Amniotic stem cell (primary cell): ENCODE results near the gene UBE4A.
A peak's percentile ranks its signal among the peaks of the same experiment; 100 is the strongest.

Experiments
- DNase-seq: peaks from one replicate; lab custom pipeline; 2025; lab: John Stamatoyannopoulos, UW

Gene UBE4A

GRCh38 chr11:118342503-118343161 is 16.8 kb upstream of the UBE4A start, which contains the start of gene CD3D:
CD3D (minus strand) TSS chr11:118342705; CDS start chr11:118342607, 98 bp downstream.
- no peak for DNase-seq

GRCh38 chr11:118343248-118343647 is 16.2 kb upstream of the UBE4A start:
- no peak for DNase-seq

GRCh38 chr11:118343981-118344515 is 15.4 kb upstream of the UBE4A start, which contains the start of gene CD3G:
CD3G (plus strand) TSS chr11:118344344; CDS start chr11:118344424, 80 bp downstream.
- DNase-seq: no peak

- no peak for DNase-seq
These were observed 9.9 kb upstream of the UBE4A start for GRCh38 chr11:118349475-118349874.

GRCh38 chr11:118353084-118353710 is 6.2 kb upstream of the UBE4A start:
- peak; percentile 13 for DNase-seq

GRCh38 chr11:118358071-118358470 is 1.3 kb upstream of the UBE4A start:
- no peak for DNase-seq

- no peak for DNase-seq
These were observed 5.7 kb downstream of the UBE4A start for GRCh38 chr11:118364956-118365615.

GRCh38 chr11:118366287-118366686 is 6.9 kb downstream of the UBE4A start:
- DNase-seq: no peak

GRCh38 chr11:118370774-118371173 is 11.4 kb downstream of the UBE4A start:
- DNase-seq: no peak

GRCh38 chr11:118373263-118373662 is 13.9 kb downstream of the UBE4A start:
- DNase-seq: no peak

GRCh38 chr11:118373871-118374270 is 14.5 kb downstream of the UBE4A start:
- DNase-seq: no peak

GRCh38 chr11:118374729-118375128 is 15.3 kb downstream of the UBE4A start:
- no peak for DNase-seq

- DNase-seq: no peak
These were observed 16.6 kb downstream of the UBE4A start for GRCh38 chr11:118375978-118376377.

GRCh38 chr11:118379497-118379896 is 20.1 kb downstream of the UBE4A start:
- no peak for DNase-seq

GRCh38 chr11:118380571-118380970 is 21.2 kb downstream of the UBE4A start:
- no peak for DNase-seq

GRCh38 chr11:118382954-118383353 is 23.6 kb downstream of the UBE4A start:
- no peak for DNase-seq

- no peak for DNase-seq
These were observed 24.3 kb downstream of the UBE4A start for GRCh38 chr11:118383657-118384056.

- no peak for DNase-seq
These were observed 36.7 kb downstream of the UBE4A start for GRCh38 chr11:118396097-118396501.

- DNase-seq: no peak
These were observed 38.0 kb downstream of the UBE4A start for GRCh38 chr11:118397448-118397847.

GRCh38 chr11:118398791-118399559 is 39.6 kb downstream of the UBE4A start:
- no peak for DNase-seq

- peak; percentile 83 for DNase-seq
These were observed 41.9 kb downstream of the UBE4A start, which contains the start of gene ATP5MG for GRCh38 chr11:118401151-118401879. ATP5MG (plus strand) TSS chr11:118401606; CDS start chr11:118401666, 60 bp downstream.
